Measurements from ENCODE around the gene PPP2R5D. TPM values are rescaled to one million over a fixed set of nuclear protein-coding genes. Genes with fewer than 3 reads are reported as not detected.
A peak's percentile ranks its signal among the peaks of the same experiment; 100 is the strongest.

Gene PPP2R5D
- total and polyA plus RNA-seq, 12 donors = 23.9 to 47.1 (median 31.8) TPM

- no peak overlapping the region for H3K4me3 ChIP-seq
- no peaks in the 10 kb centered on the region for H3K27me3 ChIP-seq
- H3K36me3 ChIP-seq = peaks cover 0 to 63% (median 17%) of the 10 kb centered on the region in 9 donors
- ATAC-seq = no peak
- 95% methylated on average over 17 of the region's 17 CpGs for WGBS, 2 donors
- no peak overlapping the region for H3K27ac ChIP-seq
- DNase-seq = no peak
- intact Hi-C loops (cut with DNase I) = loop anchor here in 5 of 10 donors (5.0 to 10.0 kb wide), 5 partner anchors 34 to 146 kb away; partner anchors contain the start of genes CNPY3 (in 1 of the 5), KLHDC3 (in 1 of the 5) and MEA1 (in 1 of the 5)
- peaks cover 0 to 27% (median 17%) of the 10 kb centered on the region in 9 donors for H3K4me1 ChIP-seq
- H3K9me3 ChIP-seq = no peaks in the 10 kb centered on the region
- no peak for TF ChIP-seq CTCF (IDR thresholded peaks at IDR 0.05)
Measured at GRCh38 chr6:43050981-43051380, 66.6 kb downstream of the PPP2R5D start.

GRCh38 chr6:43052225-43052841, 68.0 kb downstream of the PPP2R5D start:
- 78 to 80% methylated on average over 19 of the region's 19 CpGs for WGBS, 2 donors
- ATAC-seq (no peak), DNase-seq (no peak)
- H3K4me1 ChIP-seq = peaks cover 0 to 27% (median 17%) of the 10 kb centered on the region in 9 donors
- peak overlapping the region in 8 of 10 donors; percentile 90 to 98 (median 96) for H3K27ac ChIP-seq
- no peaks in the 10 kb centered on the region for H3K9me3 ChIP-seq
- H3K36me3 ChIP-seq = peaks cover 0 to 63% (median 19%) of the 10 kb centered on the region in 9 donors
- intact Hi-C loops (cut with DNase I) = loop anchor here in 6 of 10 donors (2.0 to 10.0 kb wide), 6 partner anchors 35 to 148 kb away; partner anchors contain the start of genes KLHDC3 (in 2 of the 6), CNPY3 (in 1 of the 6) and MEA1 (in 1 of the 6)
- peak overlapping the region in 2 of 10 donors; percentile 61 to 66 for H3K4me3 ChIP-seq
- no peaks in the 10 kb centered on the region for H3K27me3 ChIP-seq
- TF ChIP-seq CTCF (IDR thresholded peaks at IDR 0.05) = no peak

GRCh38 chr6:43052842-43053544, 68.6 kb downstream of the PPP2R5D start:
- DNase-seq = peak; percentile 19 to 31
- ATAC-seq = peak; percentile 17 to 49 (median 34)
- Histone ChIP-seq H3K4me1 (peaks cover 0 to 29% (median 19%) of the 10 kb centered on the region in 9 donors), H3K27ac (peak overlapping the region; percentile 63 to 98 (median 96)), H3K4me3 (peak overlapping the region; percentile 40 to 78 (median 64)), H3K27me3 (no peaks in the 10 kb centered on the region), H3K36me3 (peaks cover 0 to 63% (median 18%) of the 10 kb centered on the region in 9 donors), H3K9me3 (no peaks in the 10 kb centered on the region)
- TF ChIP-seq CTCF (IDR thresholded peaks at IDR 0.05) = no peak
- intact Hi-C loops (cut with DNase I) = loop anchor here in 6 of 10 donors (2.0 to 10.0 kb wide), 6 partner anchors 36 to 148 kb away; partner anchors contain the start of genes KLHDC3 (in 2 of the 6), CNPY3 (in 1 of the 6) and MEA1 (in 1 of the 6)
- 22 to 28% methylated on average over 22 of the region's 22 CpGs for WGBS, 2 donors

- ATAC-seq (peak; percentile 94 to 97 (median 96)), DNase-seq (peak; percentile 93 to 94)
- intact Hi-C loops (cut with DNase I) = loop anchor here in 6 of 10 donors (2.0 to 10.0 kb wide), 6 partner anchors 36 to 149 kb away; partner anchors contain the start of genes KLHDC3 (in 2 of the 6), CNPY3 (in 1 of the 6) and MEA1 (in 1 of the 6)
- peak within 1 kb of the TSS; percentile 63 to 98 (median 96) for H3K27ac ChIP-seq
- no peaks in the 10 kb centered on the region for H3K9me3 ChIP-seq
- peak within 1 kb of the TSS; percentile 40 to 78 (median 64) for H3K4me3 ChIP-seq
- peaks cover 0 to 58% (median 14%) of the 10 kb centered on the region in 9 donors for H3K36me3 ChIP-seq
- H3K27me3 ChIP-seq = no peaks in the 10 kb centered on the region
- peaks cover 4 to 36% (median 26%) of the 10 kb centered on the region in 9 donors for H3K4me1 ChIP-seq
- 1 to 2% methylated on average over 44 to 45 of the region's 45 CpGs for WGBS, 2 donors
- TF ChIP-seq CTCF (IDR thresholded peaks at IDR 0.05) = peak in 2 of 9 donors; percentile 3 to 20
Measured at GRCh38 chr6:43053545-43054205, 69.3 kb downstream of the PPP2R5D start, which contains the start of gene CUL7. Gene CUL7 (minus strand): TSS chr6:43053851. CDS start chr6:43052788, 1,063 bp downstream.

Data from heart right ventricle (tissue), 16 donors.